ENCODE results near the gene YPEL2. TPM values are rescaled to one million over a fixed set of nuclear protein-coding genes. Genes with fewer than 3 reads are reported as not detected.

Gene YPEL2
- polyA plus RNA-seq, 1 donor (not counting 4 experiments of a cell fraction or from before 2014, with no cell fraction given), result 4.6 TPM

DNA sequence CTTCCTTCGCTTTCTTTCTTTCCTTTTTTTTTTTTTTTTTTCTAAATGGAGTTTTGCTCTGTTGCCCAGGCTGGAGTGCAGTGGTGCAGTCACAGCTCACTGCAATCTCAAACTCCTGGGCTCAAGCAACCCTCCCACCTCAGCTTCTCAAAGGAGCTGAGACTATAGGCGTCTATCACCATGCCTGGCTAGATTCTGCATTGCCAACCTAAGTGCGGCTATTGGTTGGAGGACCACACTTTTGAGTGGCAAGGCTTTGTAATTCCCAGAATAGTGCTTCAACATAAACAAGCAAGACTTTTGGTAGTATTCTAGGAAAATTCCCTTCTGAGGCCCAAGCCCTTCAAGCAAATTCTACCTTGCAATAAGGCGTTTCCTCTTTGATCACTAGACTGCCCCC, 107.8 kb downstream of the YPEL2 start:
- no peak overlapping the region for H3K4me2 ChIP-seq (ENCODE audit: control insufficient read depth, extremely low read depth, insufficient read depth, low read depth, low read length)
- no peak overlapping the region for H3K4me3 ChIP-seq (ENCODE audit: control insufficient read depth in 2 of 3, extremely low read depth in 1 of 3, insufficient read depth in 2 of 3, low read depth in 1 of 3, low read length in 3 of 3)
- H4K20me1 ChIP-seq (ENCODE audit: control insufficient read depth, extremely low read depth, insufficient read depth, low read length), result no peaks in the 10 kb centered on the region
- dilution Hi-C loops (cut with MboI; ENCODE audit: extremely low pct_ligation_motif_present, low sequenced_read_pairs), result loop anchor here (25.0 kb wide), 1 partner anchor 102 kb away; the partner anchor contains the start of gene YPEL2
- DNase-seq (ENCODE audit: low read depth, low spot score) (no peak), FAIRE-seq (no peak)
- no peaks in the 10 kb centered on the region for H3K36me3 ChIP-seq (ENCODE audit: control insufficient read depth in 2 of 2, extremely low read depth in 1 of 2, insufficient read depth in 2 of 2, low read length in 2 of 2)
- no peaks in the 10 kb centered on the region for H3K9me1 ChIP-seq (ENCODE audit: control insufficient read depth, extremely low read depth, insufficient read depth, low read length)
- H3K27ac ChIP-seq (ENCODE audit: control insufficient read depth, insufficient read depth, low read length), result no peak overlapping the region
- H2AFZ ChIP-seq (ENCODE audit: control insufficient read depth, low read length), result no peak overlapping the region
- no peaks in the 10 kb centered on the region for H3K9me3 ChIP-seq (ENCODE audit: control insufficient read depth, low read depth, low read length)
- H3K4me1 ChIP-seq (ENCODE audit: control insufficient read depth, extremely low read depth, insufficient read depth, low read length), result peaks cover 8% of the 10 kb centered on the region
- no peak for TF ChIP-seq CTCF (optimal IDR thresholded peaks at IDR 0.05 in 1 of 3, IDR thresholded peaks at IDR 0.05 in 1 of 3, conservative IDR thresholded peaks at IDR 0.05 in 1 of 3; ENCODE audit: extremely low read depth in 1 of 3, insufficient read depth in 2 of 3, low read length in 3 of 3)
- no peaks in the 10 kb centered on the region for H3K27me3 ChIP-seq (ENCODE audit: control insufficient read depth, extremely low read depth, insufficient read depth, low read length)
- H3K9ac ChIP-seq (ENCODE audit: control insufficient read depth, extremely low read depth, insufficient read depth, low read length), result no peak overlapping the region
- no peaks in the 10 kb centered on the region for H3K79me2 ChIP-seq (ENCODE audit: control insufficient read depth, insufficient read depth, low read length)

GRCh38 chr17:59439741-59440211, 108.3 kb downstream of the YPEL2 start:
- no peak for FAIRE-seq
- H3K27ac ChIP-seq (ENCODE audit: control insufficient read depth, insufficient read depth, low read length), result no peak overlapping the region

More at GRCh38 chr17:59439741-59440211, 108.3 kb downstream of the YPEL2 start:
- Histone ChIP-seq H3K4me3 (ENCODE audit: control insufficient read depth in 2 of 3, extremely low read depth in 1 of 3, insufficient read depth in 2 of 3, low read depth in 1 of 3, low read length in 3 of 3) (no peak overlapping the region), H3K4me2 (ENCODE audit: control insufficient read depth, extremely low read depth, insufficient read depth, low read depth, low read length) (no peak overlapping the region), H3K9ac (ENCODE audit: control insufficient read depth, extremely low read depth, insufficient read depth, low read length) (no peak overlapping the region), H3K9me3 (ENCODE audit: control insufficient read depth, low read depth, low read length) (no peaks in the 10 kb centered on the region), H3K9me1 (ENCODE audit: control insufficient read depth, extremely low read depth, insufficient read depth, low read length) (no peaks in the 10 kb centered on the region), H3K4me1 (ENCODE audit: control insufficient read depth, extremely low read depth, insufficient read depth, low read length) (peaks cover 8% of the 10 kb centered on the region), H4K20me1 (ENCODE audit: control insufficient read depth, extremely low read depth, insufficient read depth, low read length) (no peaks in the 10 kb centered on the region), H3K27me3 (ENCODE audit: control insufficient read depth, extremely low read depth, insufficient read depth, low read length) (no peaks in the 10 kb centered on the region), H2AFZ (ENCODE audit: control insufficient read depth, low read length) (no peak overlapping the region), H3K79me2 (ENCODE audit: control insufficient read depth, insufficient read depth, low read length) (no peaks in the 10 kb centered on the region), H3K36me3 (ENCODE audit: control insufficient read depth in 2 of 2, extremely low read depth in 1 of 2, insufficient read depth in 2 of 2, low read length in 2 of 2) (no peaks in the 10 kb centered on the region)
- TF ChIP-seq CTCF (optimal IDR thresholded peaks at IDR 0.05 in 1 of 3, IDR thresholded peaks at IDR 0.05 in 1 of 3, conservative IDR thresholded peaks at IDR 0.05 in 1 of 3; ENCODE audit: extremely low read depth in 1 of 3, insufficient read depth in 2 of 3, low read length in 3 of 3), result no peak
- TF ChIP-seq EZH2 (IDR thresholded peaks at IDR 0.05; ENCODE audit: low read length), result no peak
- DNase-seq (ENCODE audit: low read depth, low spot score), result no peak
- dilution Hi-C loops (cut with MboI; ENCODE audit: extremely low pct_ligation_motif_present, low sequenced_read_pairs), result loop anchor here (25.0 kb wide), 1 partner anchor 102 kb away; the partner anchor contains the start of gene YPEL2

All from keratinocyte (primary cell).